ENCODE data around the gene EEIG2. TPM values are rescaled to one million over a fixed set of nuclear protein-coding genes. Genes with fewer than 3 reads are reported as not detected.
A peak's percentile ranks its signal among the peaks of the same experiment; 100 is the strongest.

The EEIG2 gene
- total and polyA plus RNA-seq, 2 of the 13 experiments (the other 11 are each of a cell fraction or from before 2014, with no cell fraction given), result 0.90 to 3.2 TPM

DNA sequence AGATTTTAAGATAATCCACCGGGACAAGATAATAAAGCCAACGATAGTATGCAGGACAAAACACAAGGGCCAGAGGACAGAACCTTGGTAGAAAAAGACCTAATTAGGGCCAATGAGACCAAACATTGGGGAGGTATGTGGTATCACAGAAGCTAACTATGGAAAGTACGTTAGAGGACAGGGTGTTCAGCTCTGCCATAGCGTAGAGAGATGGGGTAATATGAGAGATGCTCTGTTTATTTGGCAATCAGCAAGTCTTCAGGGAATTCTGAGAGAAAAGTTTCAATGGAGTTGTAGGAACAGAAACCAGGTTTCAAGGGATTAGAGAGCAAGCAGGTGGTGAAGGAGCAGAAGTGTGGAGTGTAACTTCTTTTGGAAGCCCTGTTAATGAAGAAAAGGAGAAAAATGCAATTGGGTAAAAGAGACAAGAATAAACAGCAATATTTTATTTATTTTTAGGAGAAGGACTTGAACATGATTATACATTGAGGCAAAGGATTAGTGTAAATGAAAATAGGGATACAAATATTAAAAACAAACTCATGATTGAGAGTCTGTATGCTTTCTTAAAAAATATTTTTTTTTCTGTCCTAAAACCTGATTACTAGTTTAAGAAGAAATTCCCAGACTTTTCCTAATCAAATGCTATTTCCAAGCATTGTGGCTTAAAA lies 24.0 kb downstream of the EEIG2 start (continued):
- no peak for TF ChIP-seq ATF7 (IDR thresholded peaks at IDR 0.05)
- TF ChIP-seq ATF7 (CRISPR knock-in tag; IDR thresholded peaks at IDR 0.05), result no peak
- no peak for TF ChIP-seq KLF16 (CRISPR knock-in tag; IDR thresholded peaks at IDR 0.05)
- no peak for TF ChIP-seq ZNF747 (CRISPR knock-in tag; IDR thresholded peaks at IDR 0.05; ENCODE audit: borderline replicate concordance)

- H3K4me2 ChIP-seq (ENCODE audit: low read depth, low read length), result peak overlapping the region; percentile 36
- BruUV-seq (replicated peaks), result no TSS peak
- H2AFZ ChIP-seq (ENCODE audit: low read length), result peak overlapping the region; percentile 30
- FAIRE-seq (no peak), DNase-seq (ENCODE audit: low spot score) (peak; percentile 31), ATAC-seq (no peak; the same call in 2 of the 3 replicates)
- H3K9me3 ChIP-seq (ENCODE audit: low read length), result peaks cover 11% of the 10 kb centered on the region; the same call in 1 of the 2 replicates
- H3K36me3 ChIP-seq (replicated peaks in 1 of 2; ENCODE audit: control insufficient read depth in 1 of 2, insufficient read depth in 2 of 2, low read length in 2 of 2), result no peaks in the 10 kb centered on the region
- H3K9ac ChIP-seq (ENCODE audit: insufficient read depth, low read depth, low read length), result no peak overlapping the region
- intact Hi-C loops (cut with micrococcal nuclease; ENCODE audit: unreplicated experiment) (loop anchor here (2.0 kb wide), 1 partner anchor 14 kb away; no protein-coding TSS in a partner anchor), in situ Hi-C loops (cut with HindIII; ENCODE audit: extremely low pct_ligation_motif_present, low pct_unique_long_range_greater_than_20kb) (no loop called here)
- TF ChIP-seq HDAC6 (IDR thresholded peaks at IDR 0.05; ENCODE audit: low read depth, low read length), result no peak
- TF ChIP-seq MIER3 (CRISPR knock-in tag; IDR thresholded peaks at IDR 0.05; ENCODE audit: borderline replicate concordance), result no peak
- peak; percentile 43; the same call in 1 of the 2 replicates for TF ChIP-seq JUND (CRISPR knock-in tag; IDR thresholded peaks at IDR 0.05)
- TF ChIP-seq ELF3 (CRISPR knock-in tag; IDR thresholded peaks at IDR 0.05), result peak; percentile 55
- TF ChIP-seq ZNF652 (CRISPR knock-in tag; IDR thresholded peaks at IDR 0.05; ENCODE audit: borderline replicate concordance, low read depth), result peak; percentile 48; the same call in 1 of the 2 replicates
- peak; percentile 19; the same call in 1 of the 2 replicates for TF ChIP-seq SOX5 (CRISPR knock-in tag; IDR thresholded peaks at IDR 0.05; ENCODE audit: borderline replicate concordance)
- TF ChIP-seq ZNF468 (CRISPR knock-in tag; IDR thresholded peaks at IDR 0.05), result no peak
- TF ChIP-seq ONECUT2 (CRISPR knock-in tag; IDR thresholded peaks at IDR 0.05), result peak; percentile 73
- peak; percentile 51 for TF ChIP-seq ARID3A (IDR thresholded peaks at IDR 0.05; ENCODE audit: low read depth, low read length)
- TF ChIP-seq ZNF333 (CRISPR knock-in tag; IDR thresholded peaks at IDR 0.05; ENCODE audit: borderline replicate concordance), result no peak
- TF ChIP-seq, protein P1, sequence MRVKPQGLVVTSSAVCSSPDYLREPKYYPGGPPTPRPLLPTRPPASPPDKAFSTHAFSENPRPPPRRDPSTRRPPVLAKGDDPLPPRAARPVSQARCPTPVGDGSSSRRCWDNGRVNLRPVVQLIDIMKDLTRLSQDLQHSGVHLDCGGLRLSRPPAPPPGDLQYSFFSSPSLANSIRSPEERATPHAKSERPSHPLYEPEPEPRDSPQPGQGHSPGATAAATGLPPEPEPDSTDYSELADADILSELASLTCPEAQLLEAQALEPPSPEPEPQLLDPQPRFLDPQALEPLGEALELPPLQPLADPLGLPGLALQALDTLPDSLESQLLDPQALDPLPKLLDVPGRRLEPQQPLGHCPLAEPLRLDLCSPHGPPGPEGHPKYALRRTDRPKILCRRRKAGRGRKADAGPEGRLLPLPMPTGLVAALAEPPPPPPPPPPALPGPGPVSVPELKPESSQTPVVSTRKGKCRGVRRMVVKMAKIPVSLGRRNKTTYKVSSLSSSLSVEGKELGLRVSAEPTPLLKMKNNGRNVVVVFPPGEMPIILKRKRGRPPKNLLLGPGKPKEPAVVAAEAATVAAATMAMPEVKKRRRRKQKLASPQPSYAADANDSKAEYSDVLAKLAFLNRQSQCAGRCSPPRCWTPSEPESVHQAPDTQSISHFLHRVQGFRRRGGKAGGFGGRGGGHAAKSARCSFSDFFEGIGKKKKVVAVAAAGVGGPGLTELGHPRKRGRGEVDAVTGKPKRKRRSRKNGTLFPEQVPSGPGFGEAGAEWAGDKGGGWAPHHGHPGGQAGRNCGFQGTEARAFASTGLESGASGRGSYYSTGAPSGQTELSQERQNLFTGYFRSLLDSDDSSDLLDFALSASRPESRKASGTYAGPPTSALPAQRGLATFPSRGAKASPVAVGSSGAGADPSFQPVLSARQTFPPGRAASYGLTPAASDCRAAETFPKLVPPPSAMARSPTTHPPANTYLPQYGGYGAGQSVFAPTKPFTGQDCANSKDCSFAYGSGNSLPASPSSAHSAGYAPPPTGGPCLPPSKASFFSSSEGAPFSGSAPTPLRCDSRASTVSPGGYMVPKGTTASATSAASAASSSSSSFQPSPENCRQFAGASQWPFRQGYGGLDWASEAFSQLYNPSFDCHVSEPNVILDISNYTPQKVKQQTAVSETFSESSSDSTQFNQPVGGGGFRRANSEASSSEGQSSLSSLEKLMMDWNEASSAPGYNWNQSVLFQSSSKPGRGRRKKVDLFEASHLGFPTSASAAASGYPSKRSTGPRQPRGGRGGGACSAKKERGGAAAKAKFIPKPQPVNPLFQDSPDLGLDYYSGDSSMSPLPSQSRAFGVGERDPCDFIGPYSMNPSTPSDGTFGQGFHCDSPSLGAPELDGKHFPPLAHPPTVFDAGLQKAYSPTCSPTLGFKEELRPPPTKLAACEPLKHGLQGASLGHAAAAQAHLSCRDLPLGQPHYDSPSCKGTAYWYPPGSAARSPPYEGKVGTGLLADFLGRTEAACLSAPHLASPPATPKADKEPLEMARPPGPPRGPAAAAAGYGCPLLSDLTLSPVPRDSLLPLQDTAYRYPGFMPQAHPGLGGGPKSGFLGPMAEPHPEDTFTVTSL (CRISPR knock-in tag; IDR thresholded peaks at IDR 0.05; ENCODE audit: borderline replicate concordance), result peak; percentile 54; the same call in 1 of the 2 replicates
- H3K4me1 ChIP-seq (ENCODE audit: insufficient read depth, low read length), result peaks cover 14% of the 10 kb centered on the region
- POLR2A ChIA-PET, result no interaction called here
- CTCF ChIA-PET (ENCODE audit: low intra/inter-chr PET ratio, low total read pairs), result no interaction called here
- H3K27ac ChIP-seq (ENCODE audit: extremely low read length, insufficient read depth, low read length), result no peak overlapping the region
- 14% methylated on average over 5 of the region's 5 CpGs for WGBS (ENCODE audit: low lambda C conversion rate)
- no peaks in the 10 kb centered on the region for H4K20me1 ChIP-seq (ENCODE audit: insufficient read depth, low read length)
- H3K27me3 ChIP-seq (ENCODE audit: control insufficient read depth in 1 of 2, insufficient read depth in 2 of 2, low read length in 2 of 2), result no peaks in the 10 kb centered on the region
- no peaks in the 10 kb centered on the region for H3K79me2 ChIP-seq (ENCODE audit: insufficient read depth, low read length)
- H3K4me3 ChIP-seq (replicated peaks in 1 of 3; ENCODE audit: insufficient read depth in 1 of 3, low read depth in 2 of 3, low read length in 3 of 3), result no peak overlapping the region
Measured at GRCh38 chr1:108584428-108584856, 24.5 kb downstream of the EEIG2 start.
